Ovary (tissue), 9 donors: ENCODE measurements around the gene RBBP8. TPM values are rescaled to one million over a fixed set of nuclear protein-coding genes. Genes with fewer than 3 reads are reported as not detected.
"Not testable (repeated sequence)": the region's sequence is repeated elsewhere in the genome, so short reads cannot be mapped to it uniquely, and the experiment has no call there.

ENCODE experiments used
- DNase-seq, 5 donors: peaks; one replicate each; pipeline ENCODE4 v3.0.0-alpha.2; 2019 to 2020
- H3K27ac ChIP-seq, 2 donors: fragments of 200-600 bp; one replicate each; pipeline versions ENCODE4 v1.5.1 to v1.8.0; 2019 to 2022
- H3K27me3 ChIP-seq: fragments of 200-600 bp; one replicate; pipeline ENCODE4 v1.8.0; 2022
- H3K36me3 ChIP-seq: fragments of 200-600 bp; sonication (generic); one replicate; pipeline ENCODE4 v1.5.1; 2019
- H3K4me1 ChIP-seq: one replicate; pipeline ENCODE4 v1.8.1; 2013; ENCODE audit warnings: mild to moderate bottlenecking, moderate library complexity; ENCODE audit not compliant: insufficient read depth
- H3K4me3 ChIP-seq: fragments of 200-600 bp; sonication (generic); one replicate; pipeline ENCODE4 v1.5.1; 2017
- H3K9me3 ChIP-seq, 2 donors: fragments of 200-600 bp in 1 of 2; sonication (generic) in 1 of 2; one replicate each; pipeline versions ENCODE4 v1.5.1 to v1.8.1; 2013 to 2019; ENCODE audit warnings: mild to moderate bottlenecking in 1 of 2, moderate library complexity in 1 of 2
- CTCF ChIP-seq, 3 donors: fragments of 450-650 bp in 2 of 3; fragments of 200-600 bp in 1 of 3; IDR thresholded peaks; one replicate each; pipeline versions ENCODE4 v1.5.1 to v1.8.0; 2016 to 2022; ENCODE audit warnings: antibody characterized with exemption in 3 of 3, mild to moderate bottlenecking in 1 of 3
- EP300 ChIP-seq: sonication (generic); formaldehyde crosslinking; IDR thresholded peaks from one replicate; pipeline ENCODE4 v1.6.1; 2017; ENCODE audit warnings: antibody characterized with exemption
- POLR2A ChIP-seq: fragments of 450-650 bp; IDR thresholded peaks from one replicate; pipeline ENCODE4 v1.6.1; 2017; ENCODE audit warnings: antibody characterized with exemption, mild to moderate bottlenecking, moderate library complexity
- WGBS, 3 donors: extraction: QIAGEN DNeasy Blood & Tissue Kit in 1 of 3; methylation state at CpG; one replicate each; pipeline versions ENCODE4 v1.1.5 to v1.1.7; 2013 to 2017; 5-methylcytosine and 5-hydroxymethylcytosine counted together
- intact Hi-C, 4 donors: fragments of 100-400 bp; cut with DNase I; formaldehyde crosslinking; loops; one replicate each; pipeline versions ENCODE4 v1.11.0 to v1.15.1; 2022 to 2023
- polyA plus RNA-seq, 2 donors: library from polyadenylated mRNA; stranded (reverse); fragments of 200-250 nt in 1 of 2; fragments of 350-450 nt in 1 of 2; fragmentation: Illumina TruSeq in 1 of 2; extraction: RNeasy Lipid Tissue Mini Kit (QIAGEN cat#74804) in 1 of 2; gene quantifications; one replicate each; pipeline ENCODE4 v1.2.3, GENCODE V29; 2013 to 2014
- total RNA-seq, 7 donors: library from RNA; depleted of rRNA in 2 of 7; stranded (reverse); fragments of >200 nt in 2 of 7; fragmentation: NEBNext Ultra II Directional in 3 of 7; extraction: Animal tissue kit (Norgen Biotek cat#: 25700) in 3 of 7; gene quantifications; one replicate each; pipeline versions ENCODE4 v1.1.0 to v1.2.4, GENCODE V29; 2016 to 2023
- donor health status: DM: no; HTN: no; CAD: no; lungs with moderate emphysema.
- donor health status: DM: no; HTN: no; CAD: no.
- donor health status: Bipolar disorder and iron deficiency.
- donor health status: DM: yes; HTN: yes; CAD: no.
- donor health status: DM: no; HTN: no; CAD: no.
- donor health status: DM: yes; HTN: yes; CAD: no.

RBBP8 gene
- total and polyA plus RNA-seq, 9 donors = 7.3 to 59.4 (median 13.6) TPM

- 78 to 84% (median 83%) methylated on average over 5 of the region's 5 CpGs for WGBS, 3 donors
- intact Hi-C loops = no loop called here
- no peaks in the 10 kb centered on the region for H3K36me3 ChIP-seq
- H3K9me3 ChIP-seq = no peaks in the 10 kb centered on the region
- no peak overlapping the region for H3K4me3 ChIP-seq
- no peaks in the 10 kb centered on the region for H3K4me1 ChIP-seq
- no peak for TF ChIP-seq EP300
- TF ChIP-seq CTCF (IDR thresholded peaks at IDR 0.05) = no peak
- TF ChIP-seq POLR2A = no peak
- H3K27me3 ChIP-seq = no peaks in the 10 kb centered on the region
- no peak overlapping the region for H3K27ac ChIP-seq
- DNase-seq = no peak
Observed at GRCh38 chr18:22900558-22901238, 32.4 kb upstream of the RBBP8 start.

GRCh38 chr18:22902093-22902492, 31.0 kb upstream of the RBBP8 start:
- no peaks in the 10 kb centered on the region for H3K4me1 ChIP-seq
- no peak for DNase-seq

GRCh38 chr18:22903248-22903647, 29.9 kb upstream of the RBBP8 start:
- intact Hi-C loops, H3K27me3 ChIP-seq, H3K4me1 ChIP-seq, H3K27ac ChIP-seq, H3K9me3 ChIP-seq, H3K36me3 ChIP-seq, DNase-seq, H3K4me3 ChIP-seq: not testable (repeated sequence)
- WGBS, 3 donors = 79 to 88% (median 87%) methylated on average over 2 of the region's 2 CpGs

More at GRCh38 chr18:22902093-22902492, 31.0 kb upstream of the RBBP8 start:
- Histone ChIP-seq H3K4me3 (no peak overlapping the region), H3K36me3 (no peaks in the 10 kb centered on the region), H3K9me3 (no peaks in the 10 kb centered on the region), H3K27ac (no peak overlapping the region), H3K27me3 (no peaks in the 10 kb centered on the region)
- TF ChIP-seq CTCF (IDR thresholded peaks at IDR 0.05) (no peak), EP300 (no peak), POLR2A (no peak)
- intact Hi-C loops = no loop called here

GRCh38 chr18:22912149-22912548, 21.0 kb upstream of the RBBP8 start:
- no peaks in the 10 kb centered on the region for H3K27me3 ChIP-seq
- no peak for TF ChIP-seq EP300
- 90 to 96% (median 95%) methylated on average over 1 of the region's 1 CpG for WGBS, 3 donors
- no peaks in the 10 kb centered on the region for H3K9me3 ChIP-seq
- H3K36me3 ChIP-seq = no peaks in the 10 kb centered on the region
- H3K27ac ChIP-seq = no peak overlapping the region
- intact Hi-C loops = no loop called here
- no peak overlapping the region for H3K4me3 ChIP-seq
- DNase-seq = no peak
- no peaks in the 10 kb centered on the region for H3K4me1 ChIP-seq

GRCh38 chr18:22912835-22913234, 20.3 kb upstream of the RBBP8 start:
- intact Hi-C loops = no loop called here
- Histone ChIP-seq H3K27ac (no peak overlapping the region), H3K27me3 (no peaks in the 10 kb centered on the region), H3K36me3 (no peaks in the 10 kb centered on the region), H3K4me3 (no peak overlapping the region), H3K4me1 (no peaks in the 10 kb centered on the region), H3K9me3 (no peaks in the 10 kb centered on the region)
- TF ChIP-seq CTCF (IDR thresholded peaks at IDR 0.05) (no peak), EP300 (no peak), POLR2A (no peak)
- 90 to 93% (median 92%) methylated on average over 1 of the region's 1 CpG for WGBS, 3 donors
- DNase-seq = no peak
